HG03460 (cell line): ENCODE measurements around the gene DNM2.
"Not testable (repeated sequence)": the region's sequence is repeated elsewhere in the genome, so short reads cannot be mapped to it uniquely, and the experiment has no call there.

Source experiments
- ATAC-seq: cut with Tn5 transposase; IDR thresholded peaks from one replicate; pipeline ENCODE4 v1.9.1; 2021; ENCODE audit not compliant: unreplicated experiment

DNM2 gene

GRCh38 chr19:10751109-10751953, 33.5 kb downstream of the DNM2 start:
- ATAC-seq, result no peak

GRCh38 chr19:10752237-10752912, 34.5 kb downstream of the DNM2 start:
- ATAC-seq, result no peak

- no peak for ATAC-seq
These were observed 35.2 kb downstream of the DNM2 start for GRCh38 chr19:10752913-10753704.

- ATAC-seq, result no peak
These were observed 38.5 kb downstream of the DNM2 start for GRCh38 chr19:10756371-10756770.

GRCh38 chr19:10756791-10757190, 38.9 kb downstream of the DNM2 start:
- ATAC-seq, result no peak

GRCh38 chr19:10758050-10758449, 40.2 kb downstream of the DNM2 start:
- not testable (repeated sequence) for ATAC-seq

- no peak for ATAC-seq
These were observed 41.1 kb downstream of the DNM2 start for GRCh38 chr19:10758978-10759377.

GRCh38 chr19:10760273-10760944, 42.5 kb downstream of the DNM2 start:
- ATAC-seq, result peak; percentile 31

GRCh38 chr19:10761443-10762250, 43.8 kb downstream of the DNM2 start:
- ATAC-seq, result no peak

- ATAC-seq, result no peak
These were observed 44.8 kb downstream of the DNM2 start for GRCh38 chr19:10762656-10763055.

- ATAC-seq, result no peak
These were observed 45.5 kb downstream of the DNM2 start for GRCh38 chr19:10763411-10763810.

- no peak for ATAC-seq
These were observed 46.0 kb downstream of the DNM2 start for GRCh38 chr19:10763828-10764339.

- no peak for ATAC-seq
These were observed 46.5 kb downstream of the DNM2 start for GRCh38 chr19:10764340-10764894.

GRCh38 chr19:10766049-10766623, 48.3 kb downstream of the DNM2 start:
- ATAC-seq, result no peak

GRCh38 chr19:10766671-10767201, 48.9 kb downstream of the DNM2 start:
- ATAC-seq, result no peak

- ATAC-seq, result no peak
These were observed 49.8 kb downstream of the DNM2 start for GRCh38 chr19:10767726-10768125.

GRCh38 chr19:10768369-10768768, 50.5 kb downstream of the DNM2 start:
- no peak for ATAC-seq

- no peak for ATAC-seq
These were observed 51.1 kb downstream of the DNM2 start for GRCh38 chr19:10768936-10769335.
